H1 (cell line): ENCODE measurements around the gene USP1. TPM values are rescaled to one million over a fixed set of nuclear protein-coding genes. Genes with fewer than 3 reads are reported as not detected.

ENCODE experiments used
- CTCF ChIA-PET: fragments of 300-600 bp; sonication (Branson Sonifier 250); formaldehyde crosslinking; loops from one replicate; lab custom pipeline; 2021; ENCODE audit not compliant: partially characterized antibody; lab: Charles Lee
- POLR2A ChIA-PET: fragments of 300-600 bp; sonication (Branson Sonifier 250); formaldehyde crosslinking; loops from one replicate; lab custom pipeline; 2021; ENCODE audit warnings: inconsistent platforms; ENCODE audit not compliant: partially characterized antibody; lab: Charles Lee
- DNase-seq, 2 experiments: peaks; one replicate each; pipeline versions ENCODE4 v3.0.0 to v3.0.0-alpha.2; 2010 to 2022; ENCODE audit warnings: low spot score in 2 of 2, low read depth in 1 of 2, mixed read lengths in 1 of 2
- FAIRE-seq: peaks from 2 replicates; lab custom pipeline; 2011; peaks lifted over from hg19 to GRCh38; lab: Jason Lieb, UNC
- H2AFZ ChIP-seq: 2 replicates; pipeline ENCODE4 v1.8.1; 2012; ENCODE audit warnings: low read length, inconsistent platforms
- H2AK5ac ChIP-seq: 2 replicates; pipeline ENCODE4 v1.6.1; 2013; ENCODE audit warnings: low read depth, low read length
- H2BK120ac ChIP-seq: replicated peaks from 2 replicates; pipeline ENCODE3; 2013; ENCODE audit warnings: low read depth, low read length, inconsistent platforms
- H2BK12ac ChIP-seq: 2 replicates; pipeline ENCODE4 v1.6.1; 2013; ENCODE audit warnings: low read depth, low read length
- H2BK15ac ChIP-seq: 2 replicates; pipeline ENCODE4 v1.6.1; 2013; ENCODE audit warnings: low read length
- H2BK20ac ChIP-seq: 2 replicates; pipeline ENCODE4 v1.6.1; 2013; ENCODE audit warnings: low read length
- H2BK5ac ChIP-seq: 2 replicates; pipeline ENCODE4 v1.6.1; 2013; ENCODE audit warnings: low read depth, low read length
- H3K14ac ChIP-seq: 2 replicates; pipeline ENCODE4 v1.6.1; 2013; ENCODE audit warnings: inconsistent platforms; ENCODE audit not compliant: insufficient read length
- H3K18ac ChIP-seq: 2 replicates; pipeline ENCODE4 v1.6.1; 2013; ENCODE audit warnings: low read length; ENCODE audit errors: extremely low read depth
- H3K23ac ChIP-seq: 2 replicates; pipeline ENCODE4 v1.6.1; 2013; ENCODE audit warnings: inconsistent platforms; ENCODE audit not compliant: insufficient read length
- H3K23me2 ChIP-seq: 2 replicates; pipeline ENCODE4 v1.6.1; 2013; ENCODE audit warnings: low read depth, low read length
- H3K27ac ChIP-seq: 2 replicates; pipeline ENCODE4 v1.6.1; 2011; ENCODE audit warnings: low read depth, low read length, inconsistent platforms
- H3K27me3 ChIP-seq, 4 experiments: replicated peaks in 1 of 4; 1 replicate in 1 of 4; 2 replicates in 3 of 4; pipeline versions ENCODE4 v1.6.1 to v1.8.1; 2011 to 2013; ENCODE audit warnings: low read length in 3 of 4, mild to moderate bottlenecking in 3 of 4, inconsistent platforms in 2 of 4, mixed read lengths in 2 of 4, moderate library complexity in 1 of 4; ENCODE audit not compliant: control insufficient read depth in 3 of 4, insufficient read depth in 3 of 4; ENCODE audit errors: extremely low read depth in 1 of 4
- H3K36me3 ChIP-seq, 4 experiments: 2 replicates each; pipeline versions ENCODE4 v1.6.1 to v1.8.1; 2011 to 2013; ENCODE audit warnings: mild to moderate bottlenecking in 4 of 4, low read length in 3 of 4, moderate library complexity in 2 of 4, control low read depth in 1 of 4, inconsistent platforms in 1 of 4; ENCODE audit not compliant: insufficient read depth in 4 of 4, control insufficient read depth in 2 of 4
- H3K4ac ChIP-seq: replicated peaks from 2 replicates; pipeline ENCODE3; 2013; ENCODE audit warnings: low read length, low read depth, mixed read lengths, inconsistent platforms; ENCODE audit not compliant: insufficient read length
- H3K4me1 ChIP-seq, 4 experiments: replicated peaks in 1 of 4; 1 replicate in 1 of 4; 2 replicates in 3 of 4; pipeline versions ENCODE4 v1.6.1 to v1.8.1; 2011 to 2013; ENCODE audit warnings: low read length in 3 of 4, inconsistent platforms in 2 of 4, mixed read lengths in 1 of 4; ENCODE audit not compliant: insufficient read depth in 4 of 4, control insufficient read depth in 3 of 4
- H3K4me2 ChIP-seq, 2 experiments: 2 replicates each; pipeline versions ENCODE4 v1.6.1 to v1.8.1; 2011 to 2013; ENCODE audit warnings: low read depth in 2 of 2, low read length in 2 of 2, control low read depth in 1 of 2, inconsistent platforms in 1 of 2, mild to moderate bottlenecking in 1 of 2; ENCODE audit not compliant: insufficient read depth in 1 of 2
- H3K4me3 ChIP-seq, 4 experiments: fragments of 200-600, 300-600 bp in 1 of 4; sonication (generic), shearing (Covaris generic), sonication (Bioruptor Twin) in 1 of 4; 2 replicates each; pipeline versions ENCODE4 v1.5.1 to v1.8.1; 2011 to 2016; ENCODE audit warnings: low read length in 4 of 4, low read depth in 3 of 4, control low read depth in 2 of 4, inconsistent platforms in 2 of 4, mild to moderate bottlenecking in 2 of 4, mixed read lengths in 1 of 4, moderate library complexity in 1 of 4; ENCODE audit not compliant: insufficient read depth in 2 of 4; ENCODE audit errors: extremely low read depth in 1 of 4
- H3K56ac ChIP-seq: replicated peaks from 2 replicates; pipeline ENCODE3; 2013; ENCODE audit warnings: low read depth, mild to moderate bottlenecking, mixed read lengths, low read length, inconsistent platforms; ENCODE audit not compliant: insufficient read length
- H3K79me1 ChIP-seq: 2 replicates; pipeline ENCODE4 v1.6.1; 2013; ENCODE audit warnings: low read depth, low read length, control low read depth
- H3K79me2 ChIP-seq, 2 experiments: 2 replicates each; pipeline versions ENCODE4 v1.6.1 to v1.8.1; 2012 to 2013; ENCODE audit warnings: low read length in 2 of 2, mild to moderate bottlenecking in 2 of 2, inconsistent platforms in 1 of 2; ENCODE audit not compliant: insufficient read depth in 2 of 2, control insufficient read depth in 1 of 2
- H3K9ac ChIP-seq, 4 experiments: replicated peaks in 1 of 4; 1 replicate in 1 of 4; 2 replicates in 3 of 4; pipeline versions ENCODE4 v1.6.1 to v1.8.1; 2011 to 2013; ENCODE audit warnings: low read depth in 3 of 4, low read length in 3 of 4, control low read depth in 2 of 4, mild to moderate bottlenecking in 2 of 4, moderate library complexity in 2 of 4, inconsistent platforms in 1 of 4; ENCODE audit errors: extremely low read depth in 1 of 4
- H3K9me3 ChIP-seq, 2 experiments: 2 replicates each; pipeline versions ENCODE4 v1.6.1 to v1.8.1; 2012 to 2013; ENCODE audit warnings: mild to moderate bottlenecking in 2 of 2, moderate library complexity in 2 of 2, control low read depth in 1 of 2, inconsistent platforms in 1 of 2, low read depth in 1 of 2, low read length in 1 of 2, mixed read lengths in 1 of 2; ENCODE audit not compliant: insufficient read depth in 2 of 2
- H4K20me1 ChIP-seq, 2 experiments: replicated peaks in 1 of 2; 2 replicates each; pipeline versions ENCODE3 to v1.8.1; 2011 to 2013; ENCODE audit warnings: inconsistent platforms in 2 of 2, low read length in 2 of 2, mild to moderate bottlenecking in 1 of 2; ENCODE audit not compliant: insufficient read depth in 2 of 2, control insufficient read depth in 1 of 2
- H4K5ac ChIP-seq: 2 replicates; pipeline ENCODE4 v1.6.1; 2013; ENCODE audit warnings: low read length, low read depth, mixed read lengths, inconsistent platforms; ENCODE audit not compliant: insufficient read length
- H4K8ac ChIP-seq: 2 replicates; pipeline ENCODE4 v1.8.0; 2013; ENCODE audit warnings: mild to moderate bottlenecking, moderate library complexity, low read length, inconsistent platforms; ENCODE audit not compliant: insufficient read depth; ENCODE audit errors: extremely low read depth
- H4K91ac ChIP-seq: replicated peaks from 2 replicates; pipeline ENCODE3; 2013; ENCODE audit warnings: low read length, mixed read lengths, inconsistent platforms; ENCODE audit not compliant: insufficient read length
- EP300 ChIP-seq, 2 experiments: IDR thresholded peaks; 1 replicate in 1 of 2; 2 replicates in 1 of 2; pipeline ENCODE4 v1.6.1; 2011 to 2012; ENCODE audit warnings: low read depth in 2 of 2, low read length in 2 of 2, mild to moderate bottlenecking in 2 of 2, borderline replicate concordance in 1 of 2, inconsistent platforms in 1 of 2, moderate library complexity in 1 of 2
- TBP ChIP-seq: IDR thresholded peaks from 2 replicates; pipeline ENCODE4 v1.6.1; 2011; ENCODE audit warnings: low read depth, low read length, improper control_type of control experiment
- WGBS, 2 experiments: shearing (Covaris generic) in 1 of 2; methylation state at CpG; one replicate each; pipeline versions ENCODE4 v1.1.6 to v1.1.7; 2013 to 2015; ENCODE audit warnings: low lambda C conversion rate in 2 of 2, mixed read lengths in 2 of 2, inconsistent platforms in 1 of 2, low coverage in 1 of 2, missing lambda C conversion rate in 1 of 2; ENCODE audit not compliant: insufficient replicate concordance in 2 of 2, insufficient coverage in 1 of 2, insufficient read length in 1 of 2; ENCODE audit errors: extremely low coverage in 1 of 2, missing lambda C conversion rate in 1 of 2; 5-methylcytosine and 5-hydroxymethylcytosine counted together
- polyA plus RNA-seq, 7 experiments: library from polyadenylated mRNA; depleted of rRNA in 3 of 7; stranded (reverse) in 5 of 7; unstranded in 2 of 7; fragments of >200 nt in 5 of 7; fragments of 200-250 nt in 2 of 7; gene quantifications; 1 replicate in 5 of 7; 2 replicates in 1 of 7; 4 replicates in 1 of 7; pipeline versions ENCODE4 v1.2.1 to v1.2.3, GENCODE V29; 2011 to 2013; ENCODE audit warnings: missing spikeins in 2 of 7, mixed read lengths in 2 of 7
- total RNA-seq: library from RNA; stranded (reverse); fragmentation: NEBNext Ultra II Directional; extraction: Animal tissue kit (Norgen Biotek cat#: 25700); gene quantifications from 2 replicates; pipeline ENCODE4 v1.2.1, GENCODE V29; 2021

Gene USP1
- total and polyA plus RNA-seq, 2 of the 8 experiments (the other 6 are each of a cell fraction or from before 2014, with no cell fraction given) = 9.1 to 49.6 TPM

GRCh38 chr1:62429581-62429980 is 7.3 kb upstream of the USP1 start:
- no peaks in the 10 kb centered on the region for H3K23me2 ChIP-seq
- H2AFZ ChIP-seq = no peak overlapping the region
- H4K8ac ChIP-seq = no peak overlapping the region
- H3K27me3 ChIP-seq = no peaks in the 10 kb centered on the region
- no peaks in the 10 kb centered on the region for H3K79me1 ChIP-seq
- no peak overlapping the region for H3K9ac ChIP-seq
- H3K56ac ChIP-seq = no peak overlapping the region
- POLR2A ChIA-PET = no interaction called here
- H4K91ac ChIP-seq = no peak overlapping the region
- no peaks in the 10 kb centered on the region for H4K20me1 ChIP-seq
- H3K14ac ChIP-seq = no peak overlapping the region
- WGBS, 2 experiments = 83% methylated on average over 2 of the region's 2 CpGs; no CpG with 5 or more reads in 1 of the 2 experiments
- FAIRE-seq (no peak), DNase-seq (no peak)
- no peak overlapping the region for H3K4ac ChIP-seq
- H4K5ac ChIP-seq = no peak overlapping the region
- no peak overlapping the region for H2BK20ac ChIP-seq
- no peak overlapping the region for H2BK120ac ChIP-seq
- no peak overlapping the region for H2BK15ac ChIP-seq
- CTCF ChIA-PET = interaction anchor here (0.8 to 1.0 kb wide), 2 partner anchors 10 to 317 kb away, joined by 3 read pairs; no protein-coding TSS in a partner anchor
- no peaks in the 10 kb centered on the region for H3K36me3 ChIP-seq
- H3K4me1 ChIP-seq = peaks cover 0 to 3% (median 0%) of the 10 kb centered on the region in 4 experiments; a peak in 1 of 7 replicates
- H3K23ac ChIP-seq = no peak overlapping the region
- no peak overlapping the region for H2BK5ac ChIP-seq
- no peak overlapping the region for H2BK12ac ChIP-seq
- no peaks in the 10 kb centered on the region for H3K79me2 ChIP-seq
- no peak overlapping the region for H3K27ac ChIP-seq
- no peak overlapping the region for H3K18ac ChIP-seq
- H3K4me2 ChIP-seq = no peak overlapping the region
- H2AK5ac ChIP-seq = no peak overlapping the region
- no peaks in the 10 kb centered on the region for H3K9me3 ChIP-seq
- no peak overlapping the region for H3K4me3 ChIP-seq
- TF ChIP-seq EP300 (IDR thresholded peaks at IDR 0.05; ENCODE audit: borderline replicate concordance in 1 of 2, low read depth in 2 of 2, low read length in 2 of 2) (no peak), TBP (no peak)
